HepG2 (cell line): Measurements from ENCODE around the gene ITGAX. TPM values are rescaled to one million over a fixed set of nuclear protein-coding genes. Genes with fewer than 3 reads are reported as not detected.

Source experiments
- FOXA1 ChIP-seq, 2 experiments: fragments of 450-650 bp in 1 of 2; sonication (generic) in 1 of 2; formaldehyde crosslinking in 1 of 2; IDR thresholded peaks; 2 replicates each; pipeline versions ENCODE4 v1.4.0 to v1.6.1; 2016 to 2020; ENCODE audit warnings: missing genetic modification reagents in 1 of 2
- HDAC2 ChIP-seq: sonication (generic); formaldehyde crosslinking; IDR thresholded peaks from 2 replicates; pipeline ENCODE4 v1.4.0; 2020; ENCODE audit warnings: missing genetic modification reagents
- HMG20A ChIP-seq: IDR thresholded peaks from 2 replicates; pipeline ENCODE4 v1.6.1; 2016; ENCODE audit warnings: borderline replicate concordance
- NFKB2 ChIP-seq: sonication (generic); formaldehyde crosslinking; IDR thresholded peaks from 2 replicates; pipeline ENCODE4 v1.4.0; 2020; ENCODE audit warnings: missing genetic modification reagents, borderline replicate concordance
- NR2C2 ChIP-seq: sonication (generic); formaldehyde crosslinking; IDR thresholded peaks from 2 replicates; pipeline ENCODE4 v1.4.0; 2020; ENCODE audit warnings: missing genetic modification reagents, mild to moderate bottlenecking, moderate library complexity, borderline replicate concordance
- POLR2A ChIP-seq, 2 experiments: IDR thresholded peaks; 2 replicates each; pipeline ENCODE4 v1.6.1; 2011; ENCODE audit warnings: low read depth in 2 of 2, low read length in 2 of 2, mild to moderate bottlenecking in 1 of 2, moderate library complexity in 1 of 2; ENCODE audit not compliant: insufficient read depth in 1 of 2
- POLR2G ChIP-seq: fragments of 200-400 bp; formaldehyde crosslinking; IDR thresholded peaks from 2 replicates; pipeline ENCODE4 v1.6.1; 2018; ENCODE audit warnings: mild to moderate bottlenecking, low read depth, low read length, moderate library complexity
- RNF2 ChIP-seq: fragments of 450-650 bp; conservative IDR thresholded peaks from 2 replicates; pipeline ENCODE4 v1.6.1; 2016; ENCODE audit warnings: low read depth
- YEATS2 ChIP-seq: sonication (generic); formaldehyde crosslinking; IDR thresholded peaks from 2 replicates; pipeline ENCODE4 v1.4.0; 2020; ENCODE audit warnings: missing genetic modification reagents, borderline replicate concordance
- ZMYM3 ChIP-seq: sonication (generic); formaldehyde crosslinking; IDR thresholded peaks from 2 replicates; pipeline ENCODE4 v1.5.1; 2020; ENCODE audit warnings: mild to moderate bottlenecking, missing genetic modification reagents
- ZNF33B ChIP-seq: sonication (generic); formaldehyde crosslinking; IDR thresholded peaks from 2 replicates; pipeline ENCODE4 v1.5.1; 2020; ENCODE audit warnings: mild to moderate bottlenecking, missing genetic modification reagents
- ZNF432 ChIP-seq: sonication (generic); formaldehyde crosslinking; IDR thresholded peaks from 2 replicates; pipeline ENCODE4 v1.5.0; 2020; ENCODE audit warnings: missing genetic modification reagents, mild to moderate bottlenecking, borderline replicate concordance
- ZNF850 ChIP-seq: sonication (generic); formaldehyde crosslinking; conservative IDR thresholded peaks from 2 replicates; pipeline ENCODE4 v1.9.0; 2021; ENCODE audit warnings: mild to moderate bottlenecking, missing genetic modification reagents
- polyA plus RNA-seq, 8 experiments: library from polyadenylated mRNA; depleted of rRNA in 3 of 8; stranded (reverse) in 7 of 8; unstranded in 1 of 8; fragments of >200 nt; fragmentation: Illumina TruSeq in 4 of 8; extraction: Trizol in 4 of 8; gene quantifications; 2 replicates each; pipeline versions ENCODE4 v1.2.1 to v1.2.3, GENCODE V29; 2011 to 2016; ENCODE audit warnings: low read depth in 4 of 8, missing spikeins in 1 of 8, mixed read lengths in 1 of 8; ENCODE audit not compliant: insufficient read depth in 1 of 8
- total RNA-seq, 5 experiments: library from RNA; depleted of rRNA; stranded (reverse); fragments of >200 nt; fragmentation: Illumina TruSeq; extraction: Trizol; gene quantifications; 2 replicates each; pipeline ENCODE4 v1.2.3, GENCODE V29; 2016; ENCODE audit warnings: low read depth in 1 of 5
- TF ChIP-seq, protein P1 (sequence below): sonication (generic); formaldehyde crosslinking; IDR thresholded peaks from 2 replicates; pipeline ENCODE4 v1.4.0; 2020; ENCODE audit warnings: missing genetic modification reagents, mild to moderate bottlenecking, borderline replicate concordance
- TF ChIP-seq, protein P2 (sequence below): sonication (generic); formaldehyde crosslinking; IDR thresholded peaks from 2 replicates; pipeline ENCODE4 v1.8.0; 2022; ENCODE audit warnings: mild to moderate bottlenecking, missing genetic modification reagents; ENCODE audit not compliant: insufficient replicate concordance
- TF ChIP-seq, protein P3 (sequence below): sonication (generic); formaldehyde crosslinking; IDR thresholded peaks from 2 replicates; pipeline ENCODE4 v1.8.1; 2023; ENCODE audit warnings: missing genetic modification reagents, mild to moderate bottlenecking, borderline replicate concordance
- TF ChIP-seq, protein P4 (sequence below): IDR thresholded peaks from 2 replicates; pipeline ENCODE4 v1.6.1; 2016; ENCODE audit warnings: missing compliant biosample characterization, missing genetic modification reagents, borderline replicate concordance
- TF ChIP-seq, protein P5 (sequence below): IDR thresholded peaks from 2 replicates; pipeline ENCODE4 v1.4.0; 2020; ENCODE audit warnings: mild to moderate bottlenecking, missing genetic modification reagents

The ITGAX gene
- total and polyA plus RNA-seq, 2 of the 13 experiments (the other 11 are each of a cell fraction or from before 2014, with no cell fraction given): 0.32 TPM; not detected in 1

DNA sequence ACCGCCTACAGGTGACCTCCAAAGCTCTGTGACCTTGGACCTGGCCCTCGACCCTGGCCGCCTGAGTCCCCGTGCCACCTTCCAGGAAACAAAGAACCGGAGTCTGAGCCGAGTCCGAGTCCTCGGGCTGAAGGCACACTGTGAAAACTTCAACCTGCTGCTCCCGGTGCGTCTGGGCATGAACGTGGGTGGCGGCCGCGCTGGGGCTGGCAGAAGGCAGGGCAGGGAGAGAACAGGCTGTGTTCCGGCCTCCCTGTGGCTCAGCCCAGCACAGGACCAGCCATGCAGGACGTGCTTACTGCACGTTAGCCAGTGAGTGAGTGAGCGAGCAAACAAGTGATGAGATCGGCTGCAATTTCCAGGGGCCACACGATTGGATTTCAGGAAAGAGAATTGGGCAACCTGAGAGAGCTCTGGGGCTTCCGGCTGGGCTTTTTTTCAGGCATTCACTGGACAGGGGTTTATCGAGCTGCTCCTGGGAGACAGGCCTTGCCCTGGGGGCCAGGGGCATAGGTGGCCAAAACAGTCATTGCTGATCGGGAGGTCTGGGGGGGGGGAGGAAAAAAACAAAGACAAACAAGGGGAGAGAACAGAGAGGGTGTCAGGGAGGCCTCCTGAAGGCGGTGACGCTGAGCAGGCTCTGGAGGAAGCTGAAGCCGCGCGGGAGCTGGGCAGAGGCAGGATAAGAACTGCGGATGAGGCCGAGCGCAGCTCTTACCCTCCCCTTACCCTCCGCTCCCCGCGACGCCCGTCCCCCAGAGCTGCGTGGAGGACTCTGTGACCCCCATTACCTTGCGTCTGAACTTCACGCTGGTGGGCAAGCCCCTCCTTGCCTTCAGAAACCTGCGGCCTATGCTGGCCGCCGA lies 16.9 kb downstream of the ITGAX start (continued):
- TF ChIP-seq, protein P1, sequence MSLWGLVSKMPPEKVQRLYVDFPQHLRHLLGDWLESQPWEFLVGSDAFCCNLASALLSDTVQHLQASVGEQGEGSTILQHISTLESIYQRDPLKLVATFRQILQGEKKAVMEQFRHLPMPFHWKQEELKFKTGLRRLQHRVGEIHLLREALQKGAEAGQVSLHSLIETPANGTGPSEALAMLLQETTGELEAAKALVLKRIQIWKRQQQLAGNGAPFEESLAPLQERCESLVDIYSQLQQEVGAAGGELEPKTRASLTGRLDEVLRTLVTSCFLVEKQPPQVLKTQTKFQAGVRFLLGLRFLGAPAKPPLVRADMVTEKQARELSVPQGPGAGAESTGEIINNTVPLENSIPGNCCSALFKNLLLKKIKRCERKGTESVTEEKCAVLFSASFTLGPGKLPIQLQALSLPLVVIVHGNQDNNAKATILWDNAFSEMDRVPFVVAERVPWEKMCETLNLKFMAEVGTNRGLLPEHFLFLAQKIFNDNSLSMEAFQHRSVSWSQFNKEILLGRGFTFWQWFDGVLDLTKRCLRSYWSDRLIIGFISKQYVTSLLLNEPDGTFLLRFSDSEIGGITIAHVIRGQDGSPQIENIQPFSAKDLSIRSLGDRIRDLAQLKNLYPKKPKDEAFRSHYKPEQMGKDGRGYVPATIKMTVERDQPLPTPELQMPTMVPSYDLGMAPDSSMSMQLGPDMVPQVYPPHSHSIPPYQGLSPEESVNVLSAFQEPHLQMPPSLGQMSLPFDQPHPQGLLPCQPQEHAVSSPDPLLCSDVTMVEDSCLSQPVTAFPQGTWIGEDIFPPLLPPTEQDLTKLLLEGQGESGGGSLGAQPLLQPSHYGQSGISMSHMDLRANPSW: no peak
- TF ChIP-seq FOXA1 (IDR thresholded peaks at IDR 0.05) (no peak), FOXA1 (CRISPR knock-in tag; IDR thresholded peaks at IDR 0.05) (peak; percentile 34; the same call in 1 of the 2 replicates), POLR2G (peak; percentile 61; the same call in 1 of the 2 replicates), ZMYM3 (peak; percentile 63), RNF2 (0 out of 2 replicates have a peak, but pooled peaks have one; percentile 33), YEATS2 (CRISPR knock-in tag) (peak; percentile 51; the same call in 1 of the 2 replicates), ZNF33B (CRISPR knock-in tag) (no peak), HMG20A (CRISPR knock-in tag) (peak; percentile 16; the same call in 1 of the 2 replicates), ZNF850 (CRISPR knock-in tag) (peak; percentile 69; the same call in 1 of the 2 replicates), NFKB2 (CRISPR knock-in tag) (peak; percentile 32; the same call in 1 of the 2 replicates), NR2C2 (CRISPR knock-in tag) (peak; percentile 77), ZNF432 (no peak), HDAC2 (peak; percentile 55; the same call in 1 of the 2 replicates), POLR2A (IDR thresholded peaks at IDR 0.05; ENCODE audit: insufficient read depth in 1 of 2, low read depth in 2 of 2, low read length in 2 of 2) (peak in 1 of 2 experiments; percentile 66; a peak in 3 of 4 replicates)
- TF ChIP-seq, protein P2, sequence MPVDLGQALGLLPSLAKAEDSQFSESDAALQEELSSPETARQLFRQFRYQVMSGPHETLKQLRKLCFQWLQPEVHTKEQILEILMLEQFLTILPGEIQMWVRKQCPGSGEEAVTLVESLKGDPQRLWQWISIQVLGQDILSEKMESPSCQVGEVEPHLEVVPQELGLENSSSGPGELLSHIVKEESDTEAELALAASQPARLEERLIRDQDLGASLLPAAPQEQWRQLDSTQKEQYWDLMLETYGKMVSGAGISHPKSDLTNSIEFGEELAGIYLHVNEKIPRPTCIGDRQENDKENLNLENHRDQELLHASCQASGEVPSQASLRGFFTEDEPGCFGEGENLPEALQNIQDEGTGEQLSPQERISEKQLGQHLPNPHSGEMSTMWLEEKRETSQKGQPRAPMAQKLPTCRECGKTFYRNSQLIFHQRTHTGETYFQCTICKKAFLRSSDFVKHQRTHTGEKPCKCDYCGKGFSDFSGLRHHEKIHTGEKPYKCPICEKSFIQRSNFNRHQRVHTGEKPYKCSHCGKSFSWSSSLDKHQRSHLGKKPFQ (CRISPR knock-in tag): no peak
- TF ChIP-seq, protein P3, sequence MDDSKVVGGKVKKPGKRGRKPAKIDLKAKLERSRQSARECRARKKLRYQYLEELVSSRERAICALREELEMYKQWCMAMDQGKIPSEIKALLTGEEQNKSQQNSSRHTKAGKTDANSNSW (CRISPR knock-in tag): no peak
- TF ChIP-seq, protein P4, sequence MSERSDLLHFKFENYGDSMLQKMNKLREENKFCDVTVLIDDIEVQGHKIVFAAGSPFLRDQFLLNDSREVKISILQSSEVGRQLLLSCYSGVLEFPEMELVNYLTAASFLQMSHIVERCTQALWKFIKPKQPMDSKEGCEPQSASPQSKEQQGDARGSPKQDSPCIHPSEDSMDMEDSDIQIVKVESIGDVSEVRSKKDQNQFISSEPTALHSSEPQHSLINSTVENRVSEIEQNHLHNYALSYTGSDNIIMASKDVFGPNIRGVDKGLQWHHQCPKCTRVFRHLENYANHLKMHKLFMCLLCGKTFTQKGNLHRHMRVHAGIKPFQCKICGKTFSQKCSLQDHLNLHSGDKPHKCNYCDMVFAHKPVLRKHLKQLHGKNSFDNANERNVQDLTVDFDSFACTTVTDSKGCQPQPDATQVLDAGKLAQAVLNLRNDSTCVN: no peak
- TF ChIP-seq, protein P5, sequence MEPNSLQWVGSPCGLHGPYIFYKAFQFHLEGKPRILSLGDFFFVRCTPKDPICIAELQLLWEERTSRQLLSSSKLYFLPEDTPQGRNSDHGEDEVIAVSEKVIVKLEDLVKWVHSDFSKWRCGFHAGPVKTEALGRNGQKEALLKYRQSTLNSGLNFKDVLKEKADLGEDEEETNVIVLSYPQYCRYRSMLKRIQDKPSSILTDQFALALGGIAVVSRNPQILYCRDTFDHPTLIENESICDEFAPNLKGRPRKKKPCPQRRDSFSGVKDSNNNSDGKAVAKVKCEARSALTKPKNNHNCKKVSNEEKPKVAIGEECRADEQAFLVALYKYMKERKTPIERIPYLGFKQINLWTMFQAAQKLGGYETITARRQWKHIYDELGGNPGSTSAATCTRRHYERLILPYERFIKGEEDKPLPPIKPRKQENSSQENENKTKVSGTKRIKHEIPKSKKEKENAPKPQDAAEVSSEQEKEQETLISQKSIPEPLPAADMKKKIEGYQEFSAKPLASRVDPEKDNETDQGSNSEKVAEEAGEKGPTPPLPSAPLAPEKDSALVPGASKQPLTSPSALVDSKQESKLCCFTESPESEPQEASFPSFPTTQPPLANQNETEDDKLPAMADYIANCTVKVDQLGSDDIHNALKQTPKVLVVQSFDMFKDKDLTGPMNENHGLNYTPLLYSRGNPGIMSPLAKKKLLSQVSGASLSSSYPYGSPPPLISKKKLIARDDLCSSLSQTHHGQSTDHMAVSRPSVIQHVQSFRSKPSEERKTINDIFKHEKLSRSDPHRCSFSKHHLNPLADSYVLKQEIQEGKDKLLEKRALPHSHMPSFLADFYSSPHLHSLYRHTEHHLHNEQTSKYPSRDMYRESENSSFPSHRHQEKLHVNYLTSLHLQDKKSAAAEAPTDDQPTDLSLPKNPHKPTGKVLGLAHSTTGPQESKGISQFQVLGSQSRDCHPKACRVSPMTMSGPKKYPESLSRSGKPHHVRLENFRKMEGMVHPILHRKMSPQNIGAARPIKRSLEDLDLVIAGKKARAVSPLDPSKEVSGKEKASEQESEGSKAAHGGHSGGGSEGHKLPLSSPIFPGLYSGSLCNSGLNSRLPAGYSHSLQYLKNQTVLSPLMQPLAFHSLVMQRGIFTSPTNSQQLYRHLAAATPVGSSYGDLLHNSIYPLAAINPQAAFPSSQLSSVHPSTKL (CRISPR knock-in tag): peak; percentile 45
